ENCODE measurements around the gene LTO1.

DNA sequence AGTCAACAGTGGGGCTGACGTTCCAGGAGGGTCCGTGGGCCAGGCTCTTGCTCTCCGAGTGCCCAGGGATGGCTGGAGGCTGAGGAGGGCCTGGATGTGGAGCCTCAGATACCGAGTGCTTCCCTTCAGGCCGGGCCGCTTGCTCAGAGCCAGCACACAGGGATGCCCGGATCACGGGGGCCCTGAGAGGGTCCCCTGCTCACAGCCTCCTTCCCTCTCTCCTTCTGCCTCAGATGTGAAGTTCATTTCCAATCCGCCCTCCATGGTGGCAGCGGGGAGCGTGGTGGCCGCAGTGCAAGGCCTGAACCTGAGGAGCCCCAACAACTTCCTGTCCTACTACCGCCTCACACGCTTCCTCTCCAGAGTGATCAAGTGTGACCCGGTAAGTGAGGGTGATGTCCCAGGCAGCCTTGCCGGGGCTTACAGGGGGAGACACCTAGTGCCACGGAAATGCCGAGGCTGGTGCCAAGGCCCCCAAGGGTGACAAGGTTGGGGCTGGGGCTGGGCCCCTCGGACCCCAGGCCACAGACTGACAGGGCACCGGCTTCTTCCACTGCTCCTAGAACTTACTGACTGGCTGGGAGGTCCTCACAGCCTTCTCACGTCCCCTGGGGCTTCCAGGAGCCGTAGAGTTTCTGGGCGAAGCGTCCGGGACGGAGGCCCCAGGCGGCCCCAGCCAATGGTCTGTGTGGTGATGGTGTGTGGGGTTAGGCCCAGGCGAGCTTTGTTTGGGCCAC, 27.2 kb downstream of the LTO1 start:
- TF ChIP-seq POLR2A (IDR thresholded peaks at IDR 0.05; ENCODE audit: low read depth, low read length) (no peak), POLR2AphosphoS5 (IDR thresholded peaks at IDR 0.05; ENCODE audit: low read depth, low read length) (no peak)

All from GM12892 (cell line).